Measurements from ENCODE around the gene ATP2B2.

Gene ATP2B2

DNA sequence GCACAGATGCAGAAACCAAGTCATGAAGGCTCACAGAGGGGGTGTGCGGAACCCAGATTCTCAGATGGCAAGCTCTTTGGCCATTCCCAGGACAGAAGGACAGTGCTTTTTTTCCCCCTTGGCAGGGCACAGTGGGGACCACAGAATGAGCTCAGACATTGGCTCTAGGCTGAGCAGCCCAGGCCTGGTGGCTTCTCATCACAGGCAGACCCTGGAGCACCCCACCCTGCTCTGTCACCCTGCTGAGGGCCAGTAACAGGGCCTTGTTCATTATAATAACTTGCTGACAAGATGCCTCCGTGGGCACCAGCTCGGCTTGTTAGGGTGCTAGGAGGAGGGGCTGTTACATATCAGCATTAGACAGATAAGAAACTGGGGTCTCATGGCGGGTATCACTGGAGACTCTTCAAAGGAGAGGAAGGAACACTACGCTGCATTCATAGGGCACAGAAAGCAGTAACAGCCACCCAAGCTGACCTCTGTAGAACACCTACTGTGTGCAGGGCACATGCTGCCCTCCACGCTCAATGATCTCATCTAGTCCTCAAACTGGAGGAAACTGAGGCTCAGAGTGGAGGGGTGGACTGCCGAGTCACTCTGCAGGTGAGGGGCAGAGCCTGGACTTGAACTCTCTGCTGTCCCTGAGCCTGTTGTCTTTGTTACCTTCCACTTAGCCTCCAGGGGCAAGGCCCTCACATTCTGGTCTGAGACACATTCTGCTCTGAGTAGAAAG lies 114.6 kb downstream of the ATP2B2 start:
- Histone ChIP-seq H3K27ac (no peak overlapping the region), H3K9ac (no peak overlapping the region), H3K27me3 (ENCODE audit: insufficient read depth, low read depth) (no peaks in the 10 kb centered on the region)

GRCh38 chr3:10389995-10390394 lies 115.4 kb downstream of the ATP2B2 start:
- H3K36me3 ChIP-seq (ENCODE audit: insufficient read depth): no peaks in the 10 kb centered on the region
- no peak overlapping the region for H2AFZ ChIP-seq (ENCODE audit: low read depth)
- no peaks in the 10 kb centered on the region for H3K4me1 ChIP-seq (ENCODE audit: low read depth, poor library complexity, severe bottlenecking)
- no peak overlapping the region for H3K9ac ChIP-seq
- H3K4me3 ChIP-seq (IDR thresholded peaks at IDR 0.05; ENCODE audit: insufficient read depth, low read depth, low read length): no peak overlapping the region
- H3K27ac ChIP-seq: no peak overlapping the region
- no peaks in the 10 kb centered on the region for H3K79me2 ChIP-seq (ENCODE audit: insufficient read depth, low read depth)
- no peak overlapping the region for H3K4me2 ChIP-seq
- H3K27me3 ChIP-seq (ENCODE audit: insufficient read depth, low read depth): no peaks in the 10 kb centered on the region
- H4K20me1 ChIP-seq (ENCODE audit: insufficient read depth): no peaks in the 10 kb centered on the region
- TF ChIP-seq, protein P1, sequence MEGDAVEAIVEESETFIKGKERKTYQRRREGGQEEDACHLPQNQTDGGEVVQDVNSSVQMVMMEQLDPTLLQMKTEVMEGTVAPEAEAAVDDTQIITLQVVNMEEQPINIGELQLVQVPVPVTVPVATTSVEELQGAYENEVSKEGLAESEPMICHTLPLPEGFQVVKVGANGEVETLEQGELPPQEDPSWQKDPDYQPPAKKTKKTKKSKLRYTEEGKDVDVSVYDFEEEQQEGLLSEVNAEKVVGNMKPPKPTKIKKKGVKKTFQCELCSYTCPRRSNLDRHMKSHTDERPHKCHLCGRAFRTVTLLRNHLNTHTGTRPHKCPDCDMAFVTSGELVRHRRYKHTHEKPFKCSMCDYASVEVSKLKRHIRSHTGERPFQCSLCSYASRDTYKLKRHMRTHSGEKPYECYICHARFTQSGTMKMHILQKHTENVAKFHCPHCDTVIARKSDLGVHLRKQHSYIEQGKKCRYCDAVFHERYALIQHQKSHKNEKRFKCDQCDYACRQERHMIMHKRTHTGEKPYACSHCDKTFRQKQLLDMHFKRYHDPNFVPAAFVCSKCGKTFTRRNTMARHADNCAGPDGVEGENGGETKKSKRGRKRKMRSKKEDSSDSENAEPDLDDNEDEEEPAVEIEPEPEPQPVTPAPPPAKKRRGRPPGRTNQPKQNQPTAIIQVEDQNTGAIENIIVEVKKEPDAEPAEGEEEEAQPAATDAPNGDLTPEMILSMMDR (conservative IDR thresholded peaks at IDR 0.05; ENCODE audit: low read depth, low read length): no peak

More for the DNA sequence above, 114.6 kb downstream of the ATP2B2 start:
- Histone ChIP-seq H3K4me1 (ENCODE audit: low read depth, poor library complexity, severe bottlenecking) (peaks cover 8% of the 10 kb centered on the region), H3K36me3 (ENCODE audit: insufficient read depth) (no peaks in the 10 kb centered on the region), H3K4me3 (IDR thresholded peaks at IDR 0.05; ENCODE audit: insufficient read depth, low read depth, low read length) (no peak overlapping the region), H4K20me1 (ENCODE audit: insufficient read depth) (no peaks in the 10 kb centered on the region), H2AFZ (ENCODE audit: low read depth) (no peak overlapping the region), H3K79me2 (ENCODE audit: insufficient read depth, low read depth) (no peaks in the 10 kb centered on the region), H3K4me2 (no peak overlapping the region)
- TF ChIP-seq, protein P1 (conservative IDR thresholded peaks at IDR 0.05; ENCODE audit: low read depth, low read length): no peak

DNA sequence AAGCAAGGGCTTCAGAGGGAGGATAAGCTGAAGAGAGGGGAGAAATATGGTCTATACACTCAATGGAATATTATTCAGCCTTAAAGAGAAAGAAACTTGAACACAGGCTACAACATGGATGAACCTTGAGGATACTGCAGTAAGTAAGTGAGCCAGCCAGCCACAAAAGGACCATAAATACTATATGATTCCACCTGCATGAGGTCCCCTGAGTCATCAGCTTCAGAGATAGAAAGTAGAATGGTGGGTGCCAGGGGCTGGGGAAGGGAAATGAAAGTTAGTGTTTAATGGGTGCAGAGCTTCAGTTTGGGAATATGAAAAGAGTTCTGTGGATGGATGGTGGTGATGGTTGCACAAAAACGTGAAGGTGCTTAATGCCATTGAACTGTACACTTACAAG lies 116.0 kb downstream of the ATP2B2 start:
- H3K4me3 ChIP-seq (IDR thresholded peaks at IDR 0.05; ENCODE audit: insufficient read depth, low read depth, low read length): no peak overlapping the region
- H3K4me2 ChIP-seq: no peak overlapping the region
- no peaks in the 10 kb centered on the region for H3K36me3 ChIP-seq (ENCODE audit: insufficient read depth)
- no peaks in the 10 kb centered on the region for H3K27me3 ChIP-seq (ENCODE audit: insufficient read depth, low read depth)
- H3K4me1 ChIP-seq (ENCODE audit: low read depth, poor library complexity, severe bottlenecking): no peaks in the 10 kb centered on the region
- no peak overlapping the region for H3K27ac ChIP-seq
- TF ChIP-seq, protein P1 (conservative IDR thresholded peaks at IDR 0.05; ENCODE audit: low read depth, low read length): no peak
- H4K20me1 ChIP-seq (ENCODE audit: insufficient read depth): no peaks in the 10 kb centered on the region
- no peak overlapping the region for H2AFZ ChIP-seq (ENCODE audit: low read depth)
- no peak overlapping the region for H3K9ac ChIP-seq
- no peaks in the 10 kb centered on the region for H3K79me2 ChIP-seq (ENCODE audit: insufficient read depth, low read depth)

DNA sequence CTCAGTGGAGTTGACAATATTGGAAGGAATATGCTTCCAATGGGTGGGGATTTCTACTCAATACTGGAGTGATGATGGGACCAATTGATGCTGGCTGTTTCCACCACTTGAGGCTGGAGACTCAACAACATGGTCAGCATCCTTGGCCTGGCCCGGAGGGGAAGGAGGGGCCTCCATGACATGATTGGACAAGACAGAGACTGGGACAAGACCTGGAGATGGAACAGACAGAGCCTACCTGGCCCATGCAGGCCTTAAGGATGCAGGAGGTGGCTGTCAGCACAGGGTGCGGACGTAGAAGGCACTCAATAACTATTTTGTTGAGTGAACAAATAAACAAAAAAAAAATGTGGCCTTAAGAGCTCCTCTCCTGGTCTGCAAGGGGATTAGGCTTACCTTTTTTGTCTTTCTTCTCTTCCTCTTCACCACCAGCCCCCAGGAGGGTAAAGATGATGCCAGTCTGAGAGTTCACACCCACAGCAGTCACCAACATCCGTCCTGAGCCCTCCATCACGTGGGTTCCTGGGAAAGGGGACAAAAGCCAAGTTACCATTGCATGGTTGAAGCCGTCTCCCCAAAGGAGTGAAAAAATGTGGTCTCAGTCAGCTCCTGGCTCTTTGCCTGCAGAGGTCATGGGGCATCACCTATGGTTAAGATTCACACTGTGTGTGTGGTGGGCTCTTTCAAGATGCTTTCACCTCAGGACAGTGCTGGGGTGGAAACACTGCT lies 117.3 kb downstream of the ATP2B2 start:
- TF ChIP-seq, protein P1 (conservative IDR thresholded peaks at IDR 0.05; ENCODE audit: low read depth, low read length): no peak
- Histone ChIP-seq H3K4me3 (IDR thresholded peaks at IDR 0.05; ENCODE audit: insufficient read depth, low read depth, low read length) (no peak overlapping the region), H2AFZ (ENCODE audit: low read depth) (no peak overlapping the region), H3K9ac (no peak overlapping the region), H4K20me1 (ENCODE audit: insufficient read depth) (no peaks in the 10 kb centered on the region), H3K36me3 (ENCODE audit: insufficient read depth) (no peaks in the 10 kb centered on the region), H3K27ac (no peak overlapping the region), H3K27me3 (ENCODE audit: insufficient read depth, low read depth) (no peaks in the 10 kb centered on the region), H3K4me1 (ENCODE audit: low read depth, poor library complexity, severe bottlenecking) (no peaks in the 10 kb centered on the region), H3K4me2 (no peak overlapping the region), H3K79me2 (ENCODE audit: insufficient read depth, low read depth) (no peaks in the 10 kb centered on the region)
